GM19397 (cell line): ENCODE measurements around the gene PLCG1.

Experiments used
- ATAC-seq: cut with Tn5 transposase; IDR thresholded peaks from one replicate; pipeline ENCODE4 v1.9.1; 2021; ENCODE audit warnings: mild to moderate bottlenecking, moderate library complexity; ENCODE audit not compliant: unreplicated experiment

Gene PLCG1

DNA sequence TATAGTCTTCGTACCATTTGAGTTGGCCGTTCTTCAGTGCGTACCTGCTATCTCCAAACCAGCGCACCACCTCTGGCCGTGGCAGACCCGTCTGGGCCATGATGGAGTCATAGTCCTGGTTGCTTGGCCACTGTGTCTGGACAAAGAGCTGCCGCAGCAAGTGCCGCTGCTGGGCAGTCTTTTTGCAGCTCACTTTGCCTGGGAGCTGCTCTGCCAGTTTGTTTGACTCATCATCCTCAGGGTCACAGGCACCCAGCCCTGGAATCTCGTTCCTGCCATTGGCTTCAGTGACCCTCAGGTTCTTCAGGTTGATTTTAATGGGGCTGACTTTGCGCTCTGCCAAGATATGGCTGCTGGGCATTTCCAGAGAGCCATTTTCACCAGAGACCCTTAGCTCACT lies 65.1 kb downstream of the PLCG1 start:
- ATAC-seq: no peak

- no peak for ATAC-seq
Measured at GRCh38 chr20:41203660-41204059, 66.3 kb downstream of the PLCG1 start.

DNA sequence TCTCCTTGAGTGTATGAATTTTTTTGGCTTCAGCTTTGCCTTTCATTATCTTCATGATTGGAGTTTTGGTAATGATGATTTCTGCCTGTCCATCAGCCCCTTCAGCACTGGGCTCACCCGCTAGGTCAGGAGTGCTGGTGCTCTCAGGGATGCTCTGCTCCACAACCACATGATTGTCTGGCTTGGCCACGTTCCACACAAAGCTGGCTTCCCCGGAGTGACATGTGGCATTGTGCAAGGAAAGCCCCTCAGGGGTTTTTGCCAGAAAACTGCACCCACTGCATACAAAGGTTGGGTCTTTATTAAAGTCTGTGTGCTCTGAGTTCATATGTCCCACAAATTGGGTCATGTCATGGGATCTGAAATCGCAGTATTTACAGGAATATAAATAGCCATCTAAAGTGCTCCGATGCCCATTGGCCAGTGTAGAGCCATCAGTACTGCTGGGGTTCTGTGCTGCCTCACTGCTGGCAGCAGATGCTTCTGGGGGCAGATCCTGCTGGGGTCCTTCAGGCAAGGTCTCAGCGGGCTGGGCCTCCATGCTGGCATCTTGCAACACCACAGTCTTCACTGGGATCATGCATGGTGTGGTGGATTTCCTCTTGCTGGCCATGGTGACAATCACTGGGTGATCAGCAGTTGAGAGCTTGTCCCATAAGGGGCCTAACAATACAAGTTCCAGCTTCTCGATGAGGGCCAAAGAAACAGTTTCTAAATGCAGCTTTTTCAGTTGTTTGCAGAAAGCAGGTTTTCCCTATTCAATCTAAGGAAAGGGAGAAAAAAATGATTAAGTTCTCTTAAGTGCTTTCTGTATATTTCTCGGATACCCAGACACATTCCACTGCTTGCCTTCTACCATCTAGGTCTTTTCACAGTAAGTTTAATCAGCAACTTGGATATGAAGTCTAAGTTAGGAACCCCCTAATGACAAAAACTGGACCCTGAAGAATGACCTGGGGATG lies 67.2 kb downstream of the PLCG1 start:
- ATAC-seq: no peak

GRCh38 chr20:41205313-41205712 lies 68.0 kb downstream of the PLCG1 start:
- ATAC-seq: no peak

GRCh38 chr20:41213150-41213820 lies 75.9 kb downstream of the PLCG1 start:
- ATAC-seq: no peak

- no peak for ATAC-seq
Measured at GRCh38 chr20:41214202-41214601, 76.9 kb downstream of the PLCG1 start.

- no peak for ATAC-seq
Measured at GRCh38 chr20:41214666-41215065, 77.3 kb downstream of the PLCG1 start.

DNA sequence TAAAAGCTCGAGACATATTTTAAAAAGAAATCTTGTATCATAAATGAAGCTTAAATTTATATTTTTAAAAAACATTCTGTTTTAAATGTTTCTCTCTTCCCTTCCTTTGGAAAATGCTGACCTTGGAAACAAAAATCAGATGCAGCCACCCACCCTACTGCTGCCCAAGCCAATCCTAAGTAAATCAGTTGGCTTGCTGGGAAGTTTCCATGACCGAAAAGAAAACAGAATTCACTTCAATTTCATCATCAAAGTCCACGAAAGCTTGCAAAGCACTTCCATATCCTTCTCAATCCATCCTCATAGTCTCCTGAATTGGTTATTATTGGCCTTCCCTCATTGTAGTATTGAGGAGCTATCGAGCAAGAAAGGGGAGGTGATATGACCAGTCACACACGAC lies 80.1 kb downstream of the PLCG1 start:
- no peak for ATAC-seq

GRCh38 chr20:41218466-41218865 lies 81.1 kb downstream of the PLCG1 start:
- no peak for ATAC-seq

- no peak for ATAC-seq
Measured at GRCh38 chr20:41219824-41220223, 82.5 kb downstream of the PLCG1 start.

GRCh38 chr20:41221614-41222218 lies 84.4 kb downstream of the PLCG1 start:
- ATAC-seq: no peak

- no peak for ATAC-seq
Measured at GRCh38 chr20:41222296-41222695, 85.0 kb downstream of the PLCG1 start.

GRCh38 chr20:41222703-41223102 lies 85.4 kb downstream of the PLCG1 start:
- ATAC-seq: no peak

GRCh38 chr20:41223112-41223511 lies 85.8 kb downstream of the PLCG1 start:
- no peak for ATAC-seq

DNA sequence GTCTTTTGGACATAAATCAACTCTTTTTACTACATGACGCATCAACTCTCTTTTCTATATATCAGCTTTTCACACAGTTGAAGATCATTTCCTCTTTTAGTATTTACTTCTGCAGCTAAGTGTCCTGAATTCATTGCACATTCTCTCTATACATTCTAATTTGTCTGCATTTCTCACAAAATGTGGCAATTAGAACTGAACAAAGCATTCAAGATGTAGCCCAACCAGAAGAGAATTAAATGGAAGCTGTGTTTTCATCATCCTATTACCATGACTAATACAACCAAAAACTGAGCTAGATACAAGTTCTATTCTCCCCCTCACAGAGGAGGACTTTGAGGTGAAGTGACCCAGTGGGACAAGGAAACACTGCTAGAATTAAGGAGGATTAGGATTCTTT lies 86.9 kb downstream of the PLCG1 start:
- ATAC-seq: no peak

DNA sequence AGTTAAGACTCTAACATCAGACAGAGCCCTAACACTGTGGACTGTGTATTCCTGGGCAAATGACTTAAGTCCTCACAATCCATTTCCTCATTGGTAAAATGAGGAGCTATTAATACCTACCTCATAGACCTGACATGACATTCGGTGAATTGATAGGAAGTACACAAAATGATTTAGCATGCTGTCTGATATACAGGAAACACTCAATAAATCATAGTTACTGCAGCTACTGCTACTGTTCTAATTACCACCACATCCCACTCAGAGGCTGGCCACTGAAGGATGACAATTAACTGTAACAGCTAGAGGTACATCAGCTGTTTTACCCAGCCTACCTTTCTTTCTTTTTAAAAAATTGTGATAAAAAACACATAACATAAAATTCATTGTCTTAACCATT lies 87.7 kb downstream of the PLCG1 start:
- no peak for ATAC-seq

DNA sequence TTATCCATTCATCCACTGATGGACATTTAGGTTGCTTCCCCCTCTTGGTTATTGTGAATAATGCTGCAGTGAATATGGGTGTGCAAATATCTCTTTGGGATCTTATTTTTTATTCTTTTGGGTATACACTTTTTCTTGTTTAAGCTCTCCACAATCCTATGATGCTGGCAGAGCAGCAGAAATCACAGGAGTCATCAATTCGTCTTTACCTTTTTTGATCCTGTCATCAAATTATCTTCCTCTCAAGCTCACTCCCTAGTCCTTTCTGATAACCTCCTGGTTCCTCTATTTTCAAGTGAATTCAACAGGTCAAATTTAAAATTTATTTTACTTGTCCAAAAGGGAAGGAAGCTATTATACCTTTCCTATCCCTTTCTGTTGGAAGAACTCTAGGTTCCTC lies 89.1 kb downstream of the PLCG1 start:
- ATAC-seq: no peak
